ENCODE data around the gene TCF3.

GRCh38 chr19:1613808-1614570, 38.4 kb downstream of the TCF3 start:
- TF ChIP-seq CTCF (conservative IDR thresholded peaks at IDR 0.05 in 1 of 2, IDR thresholded peaks at IDR 0.05 in 1 of 2; ENCODE audit: low read depth in 1 of 2, low read length in 2 of 2) (no peak), EZH2 (IDR thresholded peaks at IDR 0.05; ENCODE audit: low read length, missing control alignments) (no peak)
